ENCODE results near the gene STXBP1.
A peak's percentile ranks its signal among the peaks of the same experiment; 100 is the strongest.
"Not testable (repeated sequence)": the region's sequence is repeated elsewhere in the genome, so short reads cannot be mapped to it uniquely, and the experiment has no call there.

STXBP1 gene

GRCh38 chr9:127611899-127612790 lies at the start of gene STXBP1:
Gene STXBP1 (plus strand): TSS chr9:127612277. CDS start chr9:127612404, 127 bp downstream.
- peak; percentile 34 to 90 for DNase-seq

DNA sequence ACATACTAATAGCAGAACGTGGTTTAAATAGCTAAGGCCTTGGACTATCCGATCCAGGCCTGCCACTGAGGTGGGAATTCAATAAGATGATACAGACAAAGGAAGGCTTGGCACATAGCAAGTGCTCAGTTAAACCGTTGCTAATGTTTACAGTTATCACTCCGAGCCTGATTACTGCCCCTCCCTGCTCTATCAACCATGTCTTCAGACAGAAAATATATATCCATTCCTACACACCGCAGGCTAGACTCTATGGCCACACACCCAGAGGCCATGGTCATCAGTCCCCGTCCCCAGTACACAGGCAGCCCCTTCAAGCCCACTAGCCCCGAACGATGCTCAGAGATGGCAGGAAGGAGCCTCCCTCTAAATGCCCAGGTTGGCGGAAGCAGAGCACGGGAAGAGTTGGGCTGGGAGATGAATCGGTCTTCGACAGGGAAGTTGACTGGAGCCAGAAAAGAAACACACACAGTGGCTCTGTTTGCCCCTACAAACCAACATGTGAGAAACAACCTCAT lies 49.7 kb upstream of the STXBP1 start:
- DNase-seq, result no peak

DNA sequence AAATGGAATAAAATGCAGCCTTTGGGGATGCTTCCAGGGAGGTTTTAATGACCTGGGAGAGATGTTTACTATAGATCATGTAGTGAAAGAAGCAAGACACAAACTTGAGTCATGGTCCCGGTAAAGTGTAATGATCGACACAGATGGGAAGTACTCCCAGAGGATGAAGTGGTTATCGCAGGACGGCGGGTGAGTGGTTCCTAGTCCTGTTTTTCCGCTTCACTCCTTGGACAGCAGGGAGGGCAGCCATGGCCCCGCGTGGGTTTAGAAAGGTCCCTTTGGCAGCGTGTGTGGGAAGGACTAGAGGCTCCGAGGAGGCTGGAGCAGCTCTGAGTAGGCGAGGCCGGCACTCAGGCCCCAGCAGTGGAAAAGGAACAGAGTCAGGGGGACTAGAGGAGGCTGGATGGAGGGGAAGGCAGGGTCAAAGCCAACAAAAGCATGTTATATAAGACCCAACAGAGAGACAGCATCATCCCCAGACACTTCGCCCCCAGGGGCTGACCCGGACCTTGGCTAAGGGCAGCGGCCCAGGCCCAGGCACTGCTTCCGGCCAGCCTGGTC lies 49.2 kb upstream of the STXBP1 start:
- DNase-seq, result no peak

- DNase-seq, result no peak
These were observed 48.5 kb upstream of the STXBP1 start for GRCh38 chr9:127563579-127563978.

DNA sequence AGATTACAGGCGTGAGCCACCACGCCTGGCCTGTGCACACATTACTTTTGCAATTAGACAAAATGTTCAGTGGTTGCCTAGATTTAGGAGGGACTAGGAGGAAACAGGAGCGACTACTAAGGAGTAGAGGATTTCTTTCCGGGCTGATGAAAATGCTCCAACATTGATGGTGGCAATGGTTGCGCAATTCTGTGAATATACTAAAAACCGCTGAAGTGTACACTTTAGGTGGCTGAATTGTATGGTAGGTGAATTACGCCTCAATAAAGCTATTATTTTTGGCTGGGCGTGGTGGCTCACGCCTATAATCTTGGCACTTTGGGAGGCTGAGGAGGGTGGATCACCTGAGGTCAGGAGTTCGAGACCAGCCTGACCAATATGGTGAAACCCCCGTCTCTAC lies 46.8 kb upstream of the STXBP1 start:
- DNase-seq, result no peak

GRCh38 chr9:127566351-127567001 lies 45.6 kb upstream of the STXBP1 start:
- DNase-seq, result no peak

DNA sequence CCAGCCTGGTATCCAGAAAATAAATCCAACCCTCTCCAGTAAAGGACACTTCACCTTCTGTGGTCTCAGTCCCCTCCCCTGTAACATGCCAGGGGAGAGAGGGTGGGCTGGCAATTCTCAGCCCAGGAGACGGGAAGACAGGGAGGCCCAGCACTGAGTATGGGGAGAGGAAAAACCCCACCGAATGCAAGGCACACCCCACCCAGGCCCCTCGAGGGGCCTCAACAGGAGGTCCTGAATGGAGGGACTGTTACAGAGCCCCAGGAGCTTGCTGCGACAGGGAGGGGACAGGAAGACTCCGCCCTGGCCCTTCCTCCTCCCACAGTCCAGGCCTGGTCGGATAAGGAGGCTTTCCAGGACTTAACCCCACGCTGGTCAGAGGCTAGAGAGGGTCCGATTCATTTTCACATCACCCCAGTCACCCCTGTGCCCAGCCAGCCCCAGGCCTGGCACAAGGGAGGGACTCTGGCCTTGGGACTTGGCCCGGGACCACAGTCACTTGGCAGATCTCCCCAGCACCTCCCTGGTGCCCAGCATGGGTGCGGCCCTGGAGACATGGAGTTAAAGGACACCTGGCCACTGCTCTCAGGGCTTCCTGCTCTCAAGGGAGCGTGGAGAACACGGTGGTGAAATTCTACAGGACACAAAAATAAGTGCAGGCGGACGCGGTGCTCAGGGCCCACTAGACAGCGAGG lies 44.9 kb upstream of the STXBP1 start:
- no peak for DNase-seq

DNA sequence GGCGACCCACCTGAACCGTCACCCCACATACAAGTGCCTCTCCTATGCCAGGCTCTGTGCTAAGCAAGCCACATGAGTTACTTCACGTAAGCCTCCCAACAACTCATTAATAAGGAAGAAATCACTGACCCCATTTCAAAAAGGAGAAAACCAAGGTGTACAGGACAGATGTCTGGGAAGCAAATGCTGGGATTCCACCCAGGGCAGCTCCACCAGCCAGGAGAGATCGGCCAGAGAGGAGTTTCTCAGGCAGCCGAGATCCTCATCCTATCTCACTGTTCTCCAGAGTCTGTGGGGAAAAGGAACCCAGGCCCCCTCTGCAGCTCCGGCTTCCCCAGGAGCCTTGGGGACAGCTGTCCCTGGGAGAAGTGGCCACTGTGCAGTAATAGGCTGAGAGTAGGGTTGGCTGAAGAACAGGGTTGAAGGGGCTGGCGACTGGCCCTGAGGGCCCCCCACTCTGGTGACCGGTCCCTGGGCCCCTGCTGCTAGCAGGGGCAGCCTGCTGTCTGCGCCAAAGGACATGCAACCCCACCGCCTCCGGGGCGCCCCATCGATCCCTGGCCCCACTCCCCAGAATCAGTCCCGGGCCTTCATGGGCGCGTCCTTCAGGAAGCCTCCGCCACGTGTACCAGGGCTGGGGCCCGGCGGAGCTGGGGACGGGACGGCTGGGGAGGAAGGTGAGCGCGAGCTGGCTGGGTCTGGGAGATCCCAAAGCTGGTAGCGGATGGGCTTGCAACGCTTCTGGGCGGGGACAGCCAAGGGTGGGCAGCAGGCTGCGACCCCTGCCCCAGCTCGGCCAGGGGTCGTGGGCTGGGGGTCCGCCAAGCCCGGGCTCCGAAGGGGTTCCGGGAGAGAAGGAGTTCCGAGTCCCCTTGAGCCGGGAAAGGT lies 44.1 kb upstream of the STXBP1 start:
- peak in 1 of 2 experiments; percentile 42 for DNase-seq

DNA sequence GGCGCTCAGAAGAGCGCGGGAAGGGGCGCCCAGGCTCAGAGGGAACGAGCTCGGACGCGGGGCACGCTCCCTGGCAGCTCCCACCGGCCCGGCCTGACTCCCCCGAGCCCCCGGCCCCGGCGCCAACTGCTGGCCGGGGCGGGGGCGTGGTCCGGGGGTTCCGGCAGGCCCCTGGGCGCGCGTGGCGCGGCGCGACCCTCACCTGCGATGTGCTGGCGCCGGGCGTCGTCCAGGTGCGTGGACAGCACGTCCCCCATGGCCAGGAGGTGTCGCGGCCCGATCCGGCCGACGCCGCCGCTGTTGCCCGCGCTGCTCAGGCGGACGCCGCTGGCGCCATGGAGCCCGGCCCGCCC lies 43.5 kb upstream of the STXBP1 start:
- peak in 1 of 2 experiments; percentile 42 for DNase-seq

DNA sequence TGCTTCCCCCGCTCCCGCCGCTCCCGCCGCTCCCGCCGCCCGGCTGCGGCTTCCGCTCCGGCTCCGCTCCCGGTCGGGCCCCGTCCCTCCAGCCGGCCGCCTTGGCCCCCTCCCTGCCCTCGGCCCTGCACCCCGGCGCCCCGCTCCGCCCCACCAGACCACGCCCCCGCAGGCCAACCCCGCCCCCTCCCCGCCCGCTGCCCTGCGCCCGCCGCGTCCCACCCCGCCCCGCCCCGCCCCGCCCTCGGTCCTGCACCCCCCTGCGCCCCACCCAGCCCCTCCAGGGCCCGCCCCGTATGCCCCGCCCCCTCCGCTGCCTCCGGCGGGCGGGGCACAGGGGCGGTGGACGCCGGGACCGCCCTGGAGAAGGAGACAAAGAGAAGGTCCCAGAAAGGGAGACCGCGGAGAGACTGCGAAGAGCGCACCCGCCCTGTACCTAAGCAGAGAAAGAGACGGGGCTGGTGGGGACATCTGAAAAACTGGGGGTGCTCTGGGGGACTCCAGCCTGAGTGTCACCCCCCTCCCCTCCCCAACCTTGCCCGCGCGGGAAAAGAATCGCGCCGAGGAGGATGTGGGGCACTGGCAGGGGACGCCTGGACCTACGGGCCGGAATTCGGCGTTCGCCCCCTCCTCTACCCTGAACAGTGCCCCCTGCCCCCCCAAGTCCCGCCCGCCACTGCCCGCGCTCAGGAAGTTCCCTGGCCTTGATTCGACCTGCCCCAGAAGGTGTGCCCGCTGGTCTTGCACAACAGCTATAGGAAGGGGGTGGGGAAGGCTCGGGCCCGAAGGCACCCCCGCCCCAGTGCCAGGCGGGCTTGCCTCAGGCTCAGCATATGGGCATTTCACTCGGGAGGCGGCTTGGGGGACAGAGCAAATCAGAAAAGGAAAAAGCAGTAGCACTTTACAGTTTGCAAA lies 42.8 kb upstream of the STXBP1 start:
- peak in 1 of 2 experiments; percentile 81 for DNase-seq

- DNase-seq, result no peak
These were observed 42.1 kb upstream of the STXBP1 start for GRCh38 chr9:127569886-127570401.

DNA sequence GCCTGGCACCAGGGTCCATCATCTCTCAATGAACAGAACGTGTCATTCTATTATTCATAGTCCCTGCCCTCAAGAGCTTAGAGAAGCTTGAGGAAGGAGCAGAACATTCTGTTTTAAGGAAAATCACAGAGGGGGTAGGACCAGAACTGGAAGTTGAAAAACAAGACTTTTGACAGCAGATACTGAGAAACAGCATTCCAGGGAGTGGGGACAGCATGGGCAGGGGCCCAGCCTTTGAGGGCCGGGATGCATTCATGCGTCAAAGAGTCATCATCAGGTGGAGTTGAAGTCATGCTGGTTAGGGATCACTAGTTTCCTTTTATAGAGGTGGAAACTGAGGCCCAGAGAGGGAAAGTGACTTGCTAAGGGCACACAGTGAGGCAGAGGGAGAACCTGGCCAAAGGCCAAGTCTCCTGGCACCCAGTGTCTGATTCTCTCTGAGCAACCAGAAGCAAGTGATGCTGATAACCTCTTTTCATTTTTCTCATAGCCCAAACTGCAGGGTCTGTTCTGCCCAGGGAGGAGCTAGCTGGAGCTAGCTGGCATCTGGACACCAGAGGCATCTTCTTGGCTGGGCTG lies 41.5 kb upstream of the STXBP1 start:
- no peak for DNase-seq

DNA sequence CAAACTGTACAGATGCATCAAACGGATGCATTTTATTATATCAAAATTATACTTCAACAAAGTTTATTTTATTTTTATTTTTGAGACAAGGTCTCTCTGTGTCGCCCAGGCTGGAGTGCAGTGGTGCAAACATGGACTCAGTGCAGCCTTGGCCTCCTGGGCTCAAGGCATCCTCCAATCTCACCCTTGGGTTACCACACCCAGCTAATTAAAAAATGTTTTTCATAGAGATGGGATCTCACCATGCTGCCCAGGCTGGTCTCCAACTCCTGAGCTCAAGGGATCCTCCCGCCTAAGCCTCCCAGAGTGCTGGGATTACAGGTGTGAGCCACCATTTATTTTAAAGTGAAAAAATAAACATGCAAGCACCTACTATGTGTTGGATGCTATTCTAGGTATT lies 40.1 kb upstream of the STXBP1 start:
- DNase-seq, result no peak

- no peak for DNase-seq
These were observed 38.9 kb upstream of the STXBP1 start for GRCh38 chr9:127572961-127573721.

DNA sequence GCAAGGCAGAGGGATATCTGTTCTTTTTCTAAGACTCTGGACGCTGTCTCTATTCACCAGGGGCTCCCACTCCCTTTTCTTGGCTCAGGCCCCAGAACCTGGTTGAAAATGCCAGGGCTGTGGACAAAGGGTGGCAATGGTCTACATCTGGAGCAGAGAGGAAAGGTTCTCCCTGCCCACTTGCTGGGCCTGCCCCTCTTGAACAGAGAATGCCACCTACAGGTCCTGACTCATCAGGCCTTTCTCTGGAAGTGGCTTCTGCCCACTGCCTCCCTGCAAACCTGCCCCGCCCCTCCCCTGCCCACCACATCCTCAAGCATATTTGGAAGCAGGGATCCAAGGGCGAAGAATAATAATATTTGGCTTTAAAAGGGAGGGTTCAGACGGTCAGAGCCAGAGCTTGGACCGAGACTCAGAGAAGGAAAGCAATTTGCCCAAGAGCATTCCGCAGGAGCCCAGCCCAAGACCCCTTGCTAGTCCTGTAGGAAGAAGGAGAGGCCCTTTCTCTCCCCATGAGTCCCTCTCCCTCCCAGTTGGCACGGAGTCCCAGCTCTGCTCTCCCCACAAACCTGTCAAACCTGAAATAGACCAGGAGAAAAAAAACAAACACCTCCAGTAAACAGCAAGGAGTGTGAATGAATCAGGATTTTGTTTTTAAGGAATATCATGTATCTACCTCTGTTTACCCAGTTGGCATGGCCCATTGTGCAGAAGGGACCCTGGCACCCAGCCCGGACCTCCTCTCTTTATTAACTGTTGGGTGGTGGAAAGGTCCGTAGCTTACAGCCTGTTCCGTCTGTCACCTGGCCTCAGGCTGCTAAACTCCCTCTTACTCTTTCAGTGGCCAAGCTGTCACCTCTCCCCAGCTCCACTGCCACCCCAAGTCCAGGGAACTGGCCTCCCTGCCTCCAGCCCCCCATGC lies 37.7 kb upstream of the STXBP1 start:
- DNase-seq, result no peak

DNA sequence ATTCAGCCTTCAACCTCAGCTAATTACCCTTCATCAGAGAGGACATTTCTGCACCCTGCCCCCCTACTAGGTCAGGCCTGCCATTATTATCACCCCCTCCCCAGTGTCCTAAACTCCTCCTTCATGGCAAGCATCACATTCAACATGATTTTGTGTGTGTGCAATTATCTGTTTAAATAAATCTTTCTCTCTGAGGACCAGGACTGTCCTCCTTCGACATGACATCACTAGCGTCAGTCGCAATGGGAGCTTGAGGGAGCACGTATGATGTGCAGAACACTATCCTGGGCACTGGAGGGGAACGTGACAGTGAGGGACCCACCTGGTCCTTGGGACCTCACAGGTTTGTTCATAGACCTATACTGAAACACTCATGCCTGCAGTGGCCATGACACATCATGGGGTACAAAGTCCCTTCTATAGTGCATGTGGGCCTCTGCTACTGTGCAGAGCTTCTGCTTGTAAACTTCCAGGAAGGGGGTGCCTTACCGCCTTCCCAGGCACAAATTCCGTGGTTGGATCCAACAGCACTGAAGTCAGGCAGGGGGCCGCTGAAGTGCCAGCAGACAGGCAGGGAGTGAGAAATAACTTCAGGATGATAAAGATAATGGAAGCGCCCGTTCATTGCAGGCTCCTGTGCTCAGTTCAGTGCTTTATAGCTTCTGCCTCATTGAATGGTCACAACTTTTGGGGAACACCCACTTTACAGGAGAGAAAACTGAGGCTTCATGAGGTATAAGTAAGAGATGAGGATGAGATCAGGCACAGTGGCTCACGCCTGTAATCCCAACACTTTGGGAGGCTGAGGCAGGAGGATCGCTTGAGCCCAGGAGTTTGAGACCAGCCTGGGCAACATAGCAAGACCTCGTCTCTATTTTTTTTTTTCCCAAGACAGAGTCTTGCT lies 36.0 kb upstream of the STXBP1 start:
- DNase-seq, result no peak

DNA sequence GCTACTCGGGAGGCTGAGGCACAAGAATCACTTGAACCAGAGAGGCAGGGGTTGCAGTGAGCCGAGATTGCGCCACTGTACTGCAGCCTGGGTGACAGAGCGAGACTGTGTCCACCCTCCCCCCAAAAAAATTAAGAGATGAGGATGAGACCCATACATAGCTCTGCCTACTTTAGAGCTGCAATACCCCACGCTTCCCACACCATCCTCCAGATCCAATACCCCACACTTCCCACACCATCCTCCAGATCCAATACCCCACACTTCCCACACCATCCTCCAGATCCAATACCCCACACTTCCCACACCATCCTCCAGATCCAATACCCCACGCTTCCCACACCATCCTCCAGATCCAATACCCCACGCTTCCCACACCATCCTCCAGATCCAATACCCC lies 34.9 kb upstream of the STXBP1 start:
- DNase-seq, result not testable (repeated sequence)

Data from NCI-H526 (cell line).